WI38 (cell line): ENCODE measurements around the gene CCDC150.
A peak's percentile ranks its signal among the peaks of the same experiment; 100 is the strongest.

Source experiments
- H3K4me3 ChIP-seq: 2 replicates; pipeline ENCODE4 v1.5.1; 2011; ENCODE audit warnings: low read depth, mild to moderate bottlenecking, control low read depth, low read length
- CTCF ChIP-seq: IDR thresholded peaks from 2 replicates; pipeline ENCODE4 v1.5.1; 2012; ENCODE audit warnings: low read depth, mild to moderate bottlenecking, control low read depth, low read length

The CCDC150 gene

GRCh38 chr2:196747400-196747799, 107.9 kb downstream of the CCDC150 start:
- no peak overlapping the region for H3K4me3 ChIP-seq
- TF ChIP-seq CTCF: no peak

- H3K4me3 ChIP-seq: no peak overlapping the region
- TF ChIP-seq CTCF: no peak
Observed at GRCh38 chr2:196748123-196748522, 108.6 kb downstream of the CCDC150 start.

GRCh38 chr2:196750291-196750923, 110.9 kb downstream of the CCDC150 start:
- TF ChIP-seq CTCF: no peak
- H3K4me3 ChIP-seq: no peak overlapping the region

DNA sequence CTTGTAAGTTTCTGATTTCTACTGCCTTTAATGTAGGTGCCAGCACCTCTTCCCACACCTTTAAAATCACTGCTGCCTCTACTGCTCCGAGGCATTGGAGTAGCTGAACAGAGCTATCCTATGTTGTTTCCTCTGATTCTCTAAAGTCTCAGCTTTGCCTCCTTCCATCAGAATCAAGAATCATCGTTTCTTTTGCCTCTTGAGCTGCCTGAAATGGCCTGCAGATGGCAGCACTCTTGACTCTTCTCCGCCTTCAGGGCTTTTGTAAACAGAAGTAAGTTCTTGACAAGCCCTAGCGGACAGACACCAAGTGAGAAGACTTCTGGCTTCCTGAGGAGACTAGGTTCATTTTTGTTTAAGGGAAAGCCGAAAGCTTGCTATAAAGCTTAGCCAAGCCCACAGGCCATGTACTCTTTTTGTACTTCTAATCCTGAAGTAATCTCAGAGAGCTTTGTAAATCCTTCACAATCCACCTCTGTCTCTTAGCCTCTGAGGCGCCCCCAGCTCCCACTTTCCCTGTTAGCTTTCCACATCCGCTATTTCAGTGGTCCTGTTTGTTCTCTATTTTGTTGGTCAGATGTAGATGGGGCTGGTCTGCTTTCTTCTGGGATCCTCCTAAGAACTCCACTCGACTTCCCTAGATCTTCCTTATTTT, 111.6 kb downstream of the CCDC150 start:
- TF ChIP-seq CTCF: peak; percentile 63

DNA sequence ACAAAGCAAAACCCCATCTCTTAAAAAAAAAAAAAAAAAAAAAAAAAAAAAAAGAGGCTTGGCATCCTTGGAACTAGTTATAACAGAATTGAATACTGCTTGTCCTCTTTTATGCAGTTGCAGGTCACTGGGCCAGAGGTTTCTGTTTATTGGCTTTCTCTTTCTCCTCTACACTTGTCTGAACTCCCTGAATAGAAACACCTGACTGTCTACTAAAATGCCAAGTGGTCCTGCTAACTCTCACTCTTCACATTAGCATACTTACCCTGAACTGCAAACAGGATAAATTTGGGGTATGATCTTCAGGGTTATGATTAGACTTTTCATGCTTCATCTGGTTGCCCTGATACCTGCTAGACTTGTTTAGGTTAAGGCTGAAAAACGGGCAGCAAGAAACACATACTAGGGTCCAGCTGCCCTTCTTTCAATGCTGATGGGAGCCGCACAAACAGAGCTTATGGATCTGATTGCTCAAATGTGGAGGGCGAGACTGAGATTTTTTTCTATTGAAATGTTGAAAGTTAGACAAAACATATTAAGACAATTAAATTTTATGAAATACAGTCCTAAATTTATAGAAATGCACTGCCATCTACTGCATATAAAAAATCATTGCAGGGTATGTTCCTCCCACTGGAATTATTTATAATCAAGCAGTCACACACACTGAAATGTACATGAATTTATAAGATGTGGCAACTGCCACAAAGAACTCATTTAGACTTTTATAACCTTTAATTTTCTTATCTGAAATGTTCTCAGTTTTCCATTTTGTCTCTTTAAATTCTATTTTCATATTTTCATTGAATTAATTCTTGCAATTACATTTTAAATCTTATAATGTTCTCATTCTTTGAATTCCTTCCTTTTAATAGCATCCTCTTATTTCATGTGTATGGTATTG, 119.2 kb downstream of the CCDC150 start:
- H3K4me3 ChIP-seq: no peak overlapping the region
- peak; percentile 9; the same call in 1 of the 2 replicates for TF ChIP-seq CTCF

More for the DNA sequence above, 111.6 kb downstream of the CCDC150 start:
- H3K4me3 ChIP-seq: no peak overlapping the region

- TF ChIP-seq CTCF: no peak
- no peak overlapping the region for H3K4me3 ChIP-seq
Observed at GRCh38 chr2:196759378-196759706, 119.8 kb downstream of the CCDC150 start.

GRCh38 chr2:196767101-196767500, 127.6 kb downstream of the CCDC150 start:
- H3K4me3 ChIP-seq: no peak overlapping the region
- no peak for TF ChIP-seq CTCF
